OCI-LY3 (cell line): ENCODE data around the gene DAND5.
"Not testable (repeated sequence)": the region's sequence is repeated elsewhere in the genome, so short reads cannot be mapped to it uniquely, and the experiment has no call there.

Source experiments
- H2AFZ ChIP-seq: fragments of 200-600, 300-600 bp; shearing (Covaris generic); 2 replicates; pipeline ENCODE4 v1.6.0; 2014; ENCODE audit warnings: antibody characterized with exemption, low read depth, low read length
- H3K27ac ChIP-seq: fragments of 200-600, 300-600 bp; sonication (generic); 2 replicates; pipeline ENCODE4 v1.5.1; 2014; ENCODE audit warnings: mild to moderate bottlenecking, low read length, moderate library complexity, mixed read lengths
- H3K27me3 ChIP-seq: fragments of 200-600, 300-600 bp; sonication (generic); 2 replicates; pipeline ENCODE4 v1.6.1; 2014; ENCODE audit warnings: low read depth, low read length, mixed read lengths
- H3K36me3 ChIP-seq: fragments of 200-600, 300-600 bp; sonication (generic); replicated peaks from 2 replicates; pipeline ENCODE3; 2014; ENCODE audit warnings: low read depth, low read length, mixed read lengths
- H3K4me1 ChIP-seq: fragments of 300-600, 200-600 bp; sonication (generic); 2 replicates; pipeline ENCODE4 v1.6.1; 2014; ENCODE audit warnings: low read length, mixed read lengths
- H3K4me2 ChIP-seq: fragments of 200-600, 300-600 bp; sonication (generic); 2 replicates; pipeline ENCODE4 v1.6.1; 2014; ENCODE audit warnings: low read length, mixed read lengths
- H3K4me3 ChIP-seq: fragments of 300-600, 200-600 bp; sonication (generic); 2 replicates; pipeline ENCODE4 v1.5.1; 2014; ENCODE audit warnings: antibody characterized with exemption, mild to moderate bottlenecking, low read length, moderate library complexity
- H3K79me2 ChIP-seq: fragments of 300-600, 200-600 bp; shearing (Covaris generic); 2 replicates; pipeline ENCODE4 v1.6.1; 2014; ENCODE audit warnings: mild to moderate bottlenecking, low read length, mixed read lengths
- H3K9ac ChIP-seq: fragments of 300-600, 200-600 bp; shearing (Covaris generic); 2 replicates; pipeline ENCODE4 v1.6.0; 2014; ENCODE audit warnings: mild to moderate bottlenecking, low read length, moderate library complexity
- H3K9me3 ChIP-seq: fragments of 200-600, 300-600 bp; shearing (Covaris generic); 2 replicates; pipeline ENCODE4 v1.6.1; 2014; ENCODE audit warnings: low read length, mixed read lengths; ENCODE audit not compliant: insufficient read depth
- H4K20me1 ChIP-seq: fragments of 200-600, 300-600 bp; sonication (generic); 2 replicates; pipeline ENCODE4 v1.6.1; 2016; ENCODE audit warnings: low read length, mixed read lengths; ENCODE audit not compliant: insufficient read depth
- EZH2phosphoT487 ChIP-seq: fragments of 200-600 bp; shearing (Covaris generic); IDR thresholded peaks from 2 replicates; pipeline ENCODE4 v1.6.1; 2018; ENCODE audit warnings: antibody characterized with exemption, mixed run types, low read depth
- TF ChIP-seq, protein P1 (sequence below): fragments of 200-600, 300-600 bp; sonication (generic); IDR thresholded peaks from 2 replicates; pipeline ENCODE4 v1.5.1; 2014; ENCODE audit warnings: antibody characterized with exemption, low read length, low read depth

Gene DAND5

GRCh38 chr19:12949363-12950283 is 19.8 kb upstream of the DAND5 start:
- Histone ChIP-seq H3K4me2 (no peak overlapping the region), H4K20me1 (peaks cover 19% of the 10 kb centered on the region)

GRCh38 chr19:12952050-12952449 is 17.3 kb upstream of the DAND5 start:
- not testable (repeated sequence) for H3K4me3 ChIP-seq, H3K9me3 ChIP-seq, H2AFZ ChIP-seq, H3K27me3 ChIP-seq, H3K9ac ChIP-seq, H3K27ac ChIP-seq, H3K4me2 ChIP-seq
- Histone ChIP-seq H4K20me1 (peaks cover 17% of the 10 kb centered on the region), H3K36me3 (peaks cover 62% of the 10 kb centered on the region), H3K4me1 (peaks cover 37% of the 10 kb centered on the region), H3K79me2 (peaks cover 89% of the 10 kb centered on the region)

More at GRCh38 chr19:12949363-12950283, 19.8 kb upstream of the DAND5 start:
- no peak overlapping the region for H3K4me3 ChIP-seq
- TF ChIP-seq, protein P1, sequence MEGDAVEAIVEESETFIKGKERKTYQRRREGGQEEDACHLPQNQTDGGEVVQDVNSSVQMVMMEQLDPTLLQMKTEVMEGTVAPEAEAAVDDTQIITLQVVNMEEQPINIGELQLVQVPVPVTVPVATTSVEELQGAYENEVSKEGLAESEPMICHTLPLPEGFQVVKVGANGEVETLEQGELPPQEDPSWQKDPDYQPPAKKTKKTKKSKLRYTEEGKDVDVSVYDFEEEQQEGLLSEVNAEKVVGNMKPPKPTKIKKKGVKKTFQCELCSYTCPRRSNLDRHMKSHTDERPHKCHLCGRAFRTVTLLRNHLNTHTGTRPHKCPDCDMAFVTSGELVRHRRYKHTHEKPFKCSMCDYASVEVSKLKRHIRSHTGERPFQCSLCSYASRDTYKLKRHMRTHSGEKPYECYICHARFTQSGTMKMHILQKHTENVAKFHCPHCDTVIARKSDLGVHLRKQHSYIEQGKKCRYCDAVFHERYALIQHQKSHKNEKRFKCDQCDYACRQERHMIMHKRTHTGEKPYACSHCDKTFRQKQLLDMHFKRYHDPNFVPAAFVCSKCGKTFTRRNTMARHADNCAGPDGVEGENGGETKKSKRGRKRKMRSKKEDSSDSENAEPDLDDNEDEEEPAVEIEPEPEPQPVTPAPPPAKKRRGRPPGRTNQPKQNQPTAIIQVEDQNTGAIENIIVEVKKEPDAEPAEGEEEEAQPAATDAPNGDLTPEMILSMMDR = no peak
- TF ChIP-seq EZH2phosphoT487 = no peak
- H3K27ac ChIP-seq = no peak overlapping the region
- no peaks in the 10 kb centered on the region for H3K27me3 ChIP-seq
- no peaks in the 10 kb centered on the region for H3K9me3 ChIP-seq
- H3K4me1 ChIP-seq = peaks cover 36% of the 10 kb centered on the region
- peaks cover 78% of the 10 kb centered on the region for H3K79me2 ChIP-seq
- H3K9ac ChIP-seq = no peak overlapping the region
- peaks cover 71% of the 10 kb centered on the region for H3K36me3 ChIP-seq
- H2AFZ ChIP-seq = no peak overlapping the region

DNA sequence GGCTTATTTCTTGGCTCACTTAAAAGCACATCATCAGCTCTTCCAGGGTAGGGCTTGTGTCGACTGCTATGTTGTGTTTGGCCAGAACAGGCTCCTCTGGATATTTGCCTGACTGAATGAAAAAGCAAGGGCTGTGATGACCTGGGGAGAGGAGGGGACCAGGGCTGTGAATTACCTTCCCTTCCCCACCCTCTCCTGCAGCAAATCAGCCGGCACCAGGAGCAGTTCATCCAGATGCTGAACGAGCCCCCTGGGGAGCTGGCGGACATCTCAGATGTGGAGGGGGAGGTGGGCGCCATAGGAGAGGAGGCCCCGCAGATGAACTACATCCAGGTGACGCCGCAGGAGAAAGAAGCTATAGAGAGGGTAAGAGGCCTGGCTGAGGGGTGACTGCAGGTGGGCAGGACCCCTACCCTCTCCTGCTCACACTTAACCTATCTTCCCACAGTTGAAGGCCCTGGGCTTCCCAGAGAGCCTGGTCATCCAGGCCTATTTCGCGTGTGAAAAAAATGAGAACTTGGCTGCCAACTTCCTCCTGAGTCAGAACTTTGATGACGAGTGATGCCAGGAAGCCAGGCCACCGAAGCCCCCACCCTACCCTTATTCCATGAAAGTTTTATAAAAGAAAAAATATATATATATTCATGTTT is 16.8 kb upstream of the DAND5 start:
- Histone ChIP-seq H3K9ac (no peak overlapping the region), H3K36me3 (peaks cover 57% of the 10 kb centered on the region), H3K4me2 (no peak overlapping the region)

GRCh38 chr19:12953138-12953798 is 16.1 kb upstream of the DAND5 start:
- H3K36me3 ChIP-seq = peaks cover 50% of the 10 kb centered on the region
- H4K20me1 ChIP-seq = peaks cover 17% of the 10 kb centered on the region
- H3K4me2 ChIP-seq = peak overlapping the region; percentile 62
- H3K4me3 ChIP-seq = no peak overlapping the region; the same call in 1 of the 2 replicates
- no peak for TF ChIP-seq EZH2phosphoT487
- TF ChIP-seq, protein P1 = no peak
- H3K27ac ChIP-seq = peak overlapping the region; percentile 78
- peak overlapping the region; percentile 31; the same call in 1 of the 2 replicates for H3K9ac ChIP-seq
- no peaks in the 10 kb centered on the region for H3K27me3 ChIP-seq
- no peak overlapping the region for H2AFZ ChIP-seq
- peaks cover 86% of the 10 kb centered on the region for H3K79me2 ChIP-seq
- peaks cover 31% of the 10 kb centered on the region for H3K4me1 ChIP-seq
- H3K9me3 ChIP-seq = no peaks in the 10 kb centered on the region

More for the DNA sequence above, 16.8 kb upstream of the DAND5 start:
- peaks cover 89% of the 10 kb centered on the region for H3K79me2 ChIP-seq
- no peak for TF ChIP-seq EZH2phosphoT487
- TF ChIP-seq, protein P1 = no peak
- no peak overlapping the region for H3K27ac ChIP-seq
- H3K9me3 ChIP-seq = no peaks in the 10 kb centered on the region
- H3K27me3 ChIP-seq = no peaks in the 10 kb centered on the region
- H3K4me3 ChIP-seq = no peak overlapping the region
- peaks cover 31% of the 10 kb centered on the region for H3K4me1 ChIP-seq
- peaks cover 17% of the 10 kb centered on the region for H4K20me1 ChIP-seq
- no peak overlapping the region for H2AFZ ChIP-seq
